ENCODE measurements around the gene SLC25A31. TPM values are rescaled to one million over a fixed set of nuclear protein-coding genes. Genes with fewer than 3 reads are reported as not detected.

Gene SLC25A31
- total RNA-seq, 6 experiments from 2014 or later, result not detected

- no peaks in the 10 kb centered on the region for H3K9me3 ChIP-seq
- DNase-seq (no peak), ATAC-seq (no peak)
- H3K4me1 ChIP-seq, result no peaks in the 10 kb centered on the region
- TF ChIP-seq POLR2A (IDR thresholded peaks at IDR 0.05), result no peak
- no peak for TF ChIP-seq CTCF (IDR thresholded peaks at IDR 0.05)
- H3K27ac ChIP-seq, result no peak overlapping the region
- no peaks in the 10 kb centered on the region for H3K27me3 ChIP-seq
- no peaks in the 10 kb centered on the region for H3K36me3 ChIP-seq
- intact Hi-C loops (cut with DNase I), result loop anchor here in 1 of 2 donors (5.0 kb wide), 1 partner anchor 128 kb away; no protein-coding TSS in a partner anchor
- H3K4me3 ChIP-seq, result no peak overlapping the region
- 54% methylated on average over 2 of the region's 2 CpGs for WGBS (ENCODE audit: insufficient coverage, low coverage, low lambda C conversion rate, missing lambda C conversion rate)
These were observed 4.8 kb downstream of the SLC25A31 start for GRCh38 chr4:127734976-127735375.

- H3K36me3 ChIP-seq, result no peaks in the 10 kb centered on the region
- DNase-seq (no peak), ATAC-seq (no peak)
- no peak overlapping the region for H3K27ac ChIP-seq
- no peaks in the 10 kb centered on the region for H3K4me1 ChIP-seq
- no peak for TF ChIP-seq POLR2A (IDR thresholded peaks at IDR 0.05)
- TF ChIP-seq CTCF (IDR thresholded peaks at IDR 0.05), result no peak
- no peaks in the 10 kb centered on the region for H3K27me3 ChIP-seq
- no peak overlapping the region for H3K4me3 ChIP-seq
- 36% methylated on average over 4 of the region's 4 CpGs for WGBS (ENCODE audit: insufficient coverage, low coverage, low lambda C conversion rate, missing lambda C conversion rate)
- no peaks in the 10 kb centered on the region for H3K9me3 ChIP-seq
- intact Hi-C loops (cut with DNase I), result no loop called here
These were observed 7.1 kb downstream of the SLC25A31 start for GRCh38 chr4:127737295-127737694.

- Histone ChIP-seq H3K4me3 (no peak overlapping the region), H3K27ac (no peak overlapping the region), H3K27me3 (no peaks in the 10 kb centered on the region), H3K36me3 (no peaks in the 10 kb centered on the region), H3K9me3 (no peaks in the 10 kb centered on the region), H3K4me1 (no peaks in the 10 kb centered on the region)
- intact Hi-C loops (cut with DNase I), result no loop called here
- ATAC-seq (no peak), DNase-seq (no peak)
- WGBS (ENCODE audit: insufficient coverage, low coverage, low lambda C conversion rate, missing lambda C conversion rate), result 92% methylated on average over 1 of the region's 1 CpG
- no peak for TF ChIP-seq POLR2A (IDR thresholded peaks at IDR 0.05)
- no peak for TF ChIP-seq CTCF (IDR thresholded peaks at IDR 0.05)
These were observed 11.0 kb downstream of the SLC25A31 start for GRCh38 chr4:127741247-127741646.

GRCh38 chr4:127747883-127748282, 17.7 kb downstream of the SLC25A31 start:
- H3K27ac ChIP-seq, result no peak overlapping the region
- intact Hi-C loops (cut with DNase I), result no loop called here
- TF ChIP-seq POLR2A (IDR thresholded peaks at IDR 0.05) (no peak), CTCF (IDR thresholded peaks at IDR 0.05) (no peak)
- DNase-seq, result no peak
- no peaks in the 10 kb centered on the region for H3K27me3 ChIP-seq
- 47% methylated on average over 2 of the region's 4 CpGs for WGBS (ENCODE audit: insufficient coverage, low coverage, low lambda C conversion rate, missing lambda C conversion rate)
- no peaks in the 10 kb centered on the region for H3K36me3 ChIP-seq
- no peak for ATAC-seq
- H3K4me1 ChIP-seq, result no peaks in the 10 kb centered on the region
- no peaks in the 10 kb centered on the region for H3K9me3 ChIP-seq
- H3K4me3 ChIP-seq, result no peak overlapping the region

GRCh38 chr4:127748957-127749356, 18.8 kb downstream of the SLC25A31 start:
- no peaks in the 10 kb centered on the region for H3K27me3 ChIP-seq
- TF ChIP-seq CTCF (IDR thresholded peaks at IDR 0.05), result no peak
- TF ChIP-seq POLR2A (IDR thresholded peaks at IDR 0.05), result no peak
- intact Hi-C loops (cut with DNase I), result no loop called here
- H3K9me3 ChIP-seq, result no peaks in the 10 kb centered on the region
- DNase-seq (no peak), ATAC-seq (no peak)
- no peaks in the 10 kb centered on the region for H3K4me1 ChIP-seq
- no peaks in the 10 kb centered on the region for H3K36me3 ChIP-seq
- WGBS (ENCODE audit: insufficient coverage, low coverage, low lambda C conversion rate, missing lambda C conversion rate), result 54% methylated on average over 2 of the region's 2 CpGs
- no peak overlapping the region for H3K27ac ChIP-seq
- H3K4me3 ChIP-seq, result no peak overlapping the region

All from right lobe of liver (tissue), 6 donors.